Tibial artery (tissue), 4 donors: ENCODE measurements around the gene THRSP.

Experiments
- DNase-seq, 2 donors: peaks; one replicate each; pipeline ENCODE4 v3.0.0-alpha.2; 2019
- H3K27ac ChIP-seq, 2 donors: fragments of 200-600 bp; sonication (generic) in 1 of 2; 1 replicate in 1 of 2; 2 replicates in 1 of 2; pipeline ENCODE4 v1.5.1; 2018 to 2019; ENCODE audit warnings: mild to moderate bottlenecking in 1 of 2
- H3K27me3 ChIP-seq, 2 donors: fragments of 200-600 bp; sonication (generic) in 1 of 2; one replicate each; pipeline versions ENCODE4 v1.5.1 to v1.6.0; 2016 to 2019
- H3K36me3 ChIP-seq, 3 donors: fragments of 200-600 bp; sonication (generic) in 2 of 3; one replicate each; pipeline ENCODE4 v1.5.1; 2016 to 2019; ENCODE audit warnings: mild to moderate bottlenecking in 2 of 3
- H3K4me1 ChIP-seq, 4 donors: fragments of 200-600 bp; sonication (generic) in 2 of 4; 1 replicate in 3 of 4; 2 replicates in 1 of 4; pipeline ENCODE4 v1.5.1; 2016 to 2019
- H3K4me3 ChIP-seq, 2 donors: fragments of 200-600 bp; sonication (generic) in 1 of 2; 1 replicate in 1 of 2; 2 replicates in 1 of 2; pipeline ENCODE4 v1.5.1; 2018 to 2019; ENCODE audit warnings: mild to moderate bottlenecking in 2 of 2
- H3K9me3 ChIP-seq, 3 donors: fragments of 200-600 bp; sonication (generic) in 1 of 3; one replicate each; pipeline ENCODE4 v1.5.1; 2016 to 2019
- intact Hi-C: fragments of 100-400 bp; cut with DNase I; formaldehyde crosslinking; loops from one replicate; pipeline ENCODE4 v1.15.0; 2023; ENCODE audit warnings: low total_unique reads
- TF ChIP-seq, protein P1 (sequence below), 2 experiments: fragments of 200-600 bp in 1 of 2; fragments of 450-650 bp in 1 of 2; IDR thresholded peaks; one replicate each; pipeline ENCODE4 v1.5.1; 2017 to 2019; ENCODE audit warnings: antibody characterized with exemption in 2 of 2, mild to moderate bottlenecking in 1 of 2, moderate library complexity in 1 of 2

THRSP gene

DNA sequence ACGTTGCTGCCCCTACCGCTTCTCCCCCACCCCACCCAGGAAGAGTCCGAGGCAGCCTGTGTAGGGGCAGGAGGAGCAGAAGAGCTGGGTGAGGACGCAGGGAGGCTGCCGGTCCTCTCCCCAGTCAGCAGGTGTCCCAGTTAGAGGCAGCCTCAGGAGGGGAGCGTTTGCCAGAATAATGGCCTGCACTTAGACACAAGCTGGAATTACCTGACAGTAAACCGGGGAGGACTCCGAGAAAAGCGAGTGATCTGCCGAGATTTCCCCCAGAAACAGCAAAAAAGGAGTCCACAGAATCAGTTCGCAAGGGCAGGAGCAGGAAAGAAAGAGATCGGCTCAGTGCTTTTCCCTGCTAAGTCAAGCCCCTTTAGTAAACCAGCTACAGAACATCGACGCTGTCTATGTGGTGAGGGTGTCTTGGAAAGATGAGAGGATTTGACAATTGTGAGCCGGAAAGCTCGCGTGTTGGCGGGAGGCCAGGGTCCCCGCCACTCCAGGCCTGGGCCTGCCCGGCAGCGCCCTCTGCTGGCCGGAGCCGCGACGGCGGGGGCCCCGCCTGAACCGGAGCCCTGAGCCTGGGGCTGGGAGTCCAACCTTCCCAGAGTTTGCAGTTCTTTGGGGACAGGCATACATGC lies 17.7 kb upstream of the THRSP start:
- peak overlapping the region; percentile 52 to 57 for H3K4me3 ChIP-seq
- H3K27ac ChIP-seq, result peak overlapping the region; percentile 58 to 73
- intact Hi-C loops, result loop anchor here (2.0 kb wide), 1 partner anchor 53 kb away; no protein-coding TSS in a partner anchor

DNA sequence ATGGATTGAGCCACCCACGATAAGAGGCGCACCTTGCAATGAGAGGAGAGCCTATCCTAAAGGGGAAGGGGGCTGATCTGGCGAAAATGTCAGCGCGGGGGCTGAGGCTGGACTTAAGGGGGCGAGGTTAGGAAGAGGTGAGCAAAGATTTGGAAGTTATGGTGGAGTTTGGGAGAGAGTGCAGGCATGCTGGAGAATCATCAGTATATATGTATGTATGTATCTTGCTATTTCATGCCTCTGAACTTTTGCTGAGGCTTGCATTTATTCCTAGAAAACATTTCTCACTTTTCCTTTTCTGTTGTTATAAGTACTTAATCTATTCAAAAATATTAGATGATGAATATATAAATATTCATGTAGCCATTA lies 17.2 kb upstream of the THRSP start:
- TF ChIP-seq, protein P1, sequence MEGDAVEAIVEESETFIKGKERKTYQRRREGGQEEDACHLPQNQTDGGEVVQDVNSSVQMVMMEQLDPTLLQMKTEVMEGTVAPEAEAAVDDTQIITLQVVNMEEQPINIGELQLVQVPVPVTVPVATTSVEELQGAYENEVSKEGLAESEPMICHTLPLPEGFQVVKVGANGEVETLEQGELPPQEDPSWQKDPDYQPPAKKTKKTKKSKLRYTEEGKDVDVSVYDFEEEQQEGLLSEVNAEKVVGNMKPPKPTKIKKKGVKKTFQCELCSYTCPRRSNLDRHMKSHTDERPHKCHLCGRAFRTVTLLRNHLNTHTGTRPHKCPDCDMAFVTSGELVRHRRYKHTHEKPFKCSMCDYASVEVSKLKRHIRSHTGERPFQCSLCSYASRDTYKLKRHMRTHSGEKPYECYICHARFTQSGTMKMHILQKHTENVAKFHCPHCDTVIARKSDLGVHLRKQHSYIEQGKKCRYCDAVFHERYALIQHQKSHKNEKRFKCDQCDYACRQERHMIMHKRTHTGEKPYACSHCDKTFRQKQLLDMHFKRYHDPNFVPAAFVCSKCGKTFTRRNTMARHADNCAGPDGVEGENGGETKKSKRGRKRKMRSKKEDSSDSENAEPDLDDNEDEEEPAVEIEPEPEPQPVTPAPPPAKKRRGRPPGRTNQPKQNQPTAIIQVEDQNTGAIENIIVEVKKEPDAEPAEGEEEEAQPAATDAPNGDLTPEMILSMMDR (IDR thresholded peaks at IDR 0.05), result no peak
- no peaks in the 10 kb centered on the region for H3K27me3 ChIP-seq
- no peaks in the 10 kb centered on the region for H3K9me3 ChIP-seq
- H3K4me3 ChIP-seq, result peak overlapping the region; percentile 52 to 57
- DNase-seq, result no peak
- peaks cover 0 to 15% (median 5%) of the 10 kb centered on the region in 4 donors for H3K4me1 ChIP-seq
- intact Hi-C loops, result no loop called here
- H3K36me3 ChIP-seq, result no peaks in the 10 kb centered on the region
- peak overlapping the region; percentile 58 to 73 for H3K27ac ChIP-seq

More for the DNA sequence above, 17.7 kb upstream of the THRSP start:
- Histone ChIP-seq H3K36me3 (no peaks in the 10 kb centered on the region), H3K9me3 (no peaks in the 10 kb centered on the region), H3K27me3 (no peaks in the 10 kb centered on the region), H3K4me1 (peaks cover 0 to 20% (median 7%) of the 10 kb centered on the region in 4 donors)
- TF ChIP-seq, protein P1 (IDR thresholded peaks at IDR 0.05), result peak; percentile 94 to 99
- peak; percentile 74 to 88 for DNase-seq

DNA sequence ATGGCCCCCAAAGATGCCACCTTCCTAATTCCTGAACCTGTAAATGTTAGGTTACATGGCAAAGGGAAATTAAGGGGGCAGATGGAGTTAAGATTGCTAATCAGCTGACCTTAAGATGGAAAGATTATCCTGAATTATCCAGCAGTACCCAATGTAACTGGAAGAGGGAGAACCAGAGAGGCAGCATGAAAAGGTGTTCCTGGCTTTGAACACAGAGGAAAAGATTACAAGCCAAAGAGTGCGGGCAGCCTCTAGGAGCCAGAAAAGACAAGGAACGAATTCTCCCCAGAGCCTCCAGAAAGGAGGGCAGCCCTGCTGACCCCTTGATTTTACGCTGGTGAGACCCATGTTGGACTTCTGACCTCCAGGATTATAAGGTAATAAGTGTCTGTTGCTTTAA lies 15.1 kb upstream of the THRSP start:
- H3K36me3 ChIP-seq, result no peaks in the 10 kb centered on the region
- intact Hi-C loops, result no loop called here
- H3K27ac ChIP-seq, result no peak overlapping the region
- H3K4me1 ChIP-seq, result peaks cover 0 to 15% (median 5%) of the 10 kb centered on the region in 4 donors
- H3K9me3 ChIP-seq, result no peaks in the 10 kb centered on the region
- H3K27me3 ChIP-seq, result no peaks in the 10 kb centered on the region
- no peak for DNase-seq
- H3K4me3 ChIP-seq, result no peak overlapping the region
- TF ChIP-seq, protein P1 (IDR thresholded peaks at IDR 0.05), result no peak

DNA sequence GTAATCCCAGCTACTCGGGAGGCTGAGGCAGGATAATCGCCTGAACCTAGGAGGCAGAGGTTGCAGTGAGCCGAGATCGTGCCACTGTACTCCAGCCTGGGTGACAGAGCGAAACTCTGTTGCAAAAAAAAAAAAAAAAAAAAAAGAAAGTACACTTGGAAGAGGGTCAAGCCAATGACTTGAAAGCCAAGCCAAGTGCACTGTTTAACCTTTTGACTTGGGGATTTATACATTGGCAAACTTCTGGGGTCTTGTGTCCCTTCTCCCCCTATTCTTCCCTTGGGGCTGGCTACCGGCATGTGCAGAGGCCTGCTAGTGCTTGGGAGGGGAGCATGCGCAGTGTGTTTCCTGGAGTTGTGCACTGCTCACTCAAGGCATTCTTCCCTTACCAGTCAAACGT lies 14.3 kb upstream of the THRSP start:
- intact Hi-C loops, result no loop called here
- TF ChIP-seq, protein P1 (IDR thresholded peaks at IDR 0.05), result no peak
- H3K36me3 ChIP-seq, result no peaks in the 10 kb centered on the region
- no peak overlapping the region for H3K27ac ChIP-seq
- DNase-seq, result no peak
- no peaks in the 10 kb centered on the region for H3K9me3 ChIP-seq
- H3K4me1 ChIP-seq, result peaks cover 0 to 15% (median 5%) of the 10 kb centered on the region in 4 donors
- H3K4me3 ChIP-seq, result no peak overlapping the region
- H3K27me3 ChIP-seq, result no peaks in the 10 kb centered on the region

DNA sequence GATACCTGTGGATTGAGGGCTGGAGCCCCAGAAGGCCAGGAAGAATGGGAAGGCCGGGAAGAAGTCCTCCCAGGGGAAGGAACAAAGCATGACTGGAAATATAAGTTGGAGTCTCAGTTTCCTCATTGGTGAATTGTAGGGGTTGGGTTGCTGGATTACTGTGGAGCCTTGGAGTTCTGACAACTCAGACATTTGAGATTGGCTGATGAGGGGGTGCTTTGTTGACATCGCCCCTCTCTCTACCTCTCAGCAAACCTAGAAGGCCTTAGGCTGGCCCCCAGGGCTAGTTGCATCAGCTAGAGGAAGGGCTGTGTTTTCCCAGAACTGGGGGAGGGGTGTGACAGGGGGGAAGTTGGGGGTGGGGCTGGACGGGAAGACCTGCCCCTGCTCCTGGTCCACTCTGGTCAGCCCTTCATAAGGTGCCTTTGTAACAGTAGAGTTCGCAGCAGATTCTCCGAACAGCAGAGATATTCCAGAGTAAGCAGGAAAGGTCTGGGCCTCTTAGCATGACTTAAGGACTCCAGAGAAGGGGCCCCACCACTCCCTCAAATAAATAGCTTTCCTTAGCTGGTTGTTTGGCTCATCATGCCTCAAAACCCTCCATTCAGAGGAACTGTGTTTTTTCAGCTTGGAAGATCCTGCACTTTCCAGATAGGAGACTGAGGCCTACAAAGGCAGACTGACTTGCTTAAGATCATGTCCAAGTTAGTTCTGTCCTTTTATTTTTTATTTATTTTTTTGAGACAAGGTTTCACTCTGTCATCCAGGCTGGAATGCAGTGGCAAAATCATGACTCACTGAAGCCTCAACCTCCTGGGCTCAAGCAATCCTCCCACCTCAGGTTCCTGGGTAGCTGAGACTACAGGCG lies 12.5 kb upstream of the THRSP start:
- Histone ChIP-seq H3K4me1 (peaks cover 0 to 4% (median 2%) of the 10 kb centered on the region in 4 donors), H3K9me3 (no peaks in the 10 kb centered on the region), H3K4me3 (no peak overlapping the region), H3K27me3 (no peaks in the 10 kb centered on the region), H3K36me3 (no peaks in the 10 kb centered on the region), H3K27ac (no peak overlapping the region)
- intact Hi-C loops, result no loop called here
- TF ChIP-seq, protein P1 (IDR thresholded peaks at IDR 0.05), result no peak
- DNase-seq, result no peak
